Kasumi-1 (cell line): ENCODE data around the gene GALNT6.

Experiments used
- DNase-seq, 2 experiments: peaks; one replicate each; lab custom pipeline; 2025; lab: John Stamatoyannopoulos, UW

Gene GALNT6

DNA sequence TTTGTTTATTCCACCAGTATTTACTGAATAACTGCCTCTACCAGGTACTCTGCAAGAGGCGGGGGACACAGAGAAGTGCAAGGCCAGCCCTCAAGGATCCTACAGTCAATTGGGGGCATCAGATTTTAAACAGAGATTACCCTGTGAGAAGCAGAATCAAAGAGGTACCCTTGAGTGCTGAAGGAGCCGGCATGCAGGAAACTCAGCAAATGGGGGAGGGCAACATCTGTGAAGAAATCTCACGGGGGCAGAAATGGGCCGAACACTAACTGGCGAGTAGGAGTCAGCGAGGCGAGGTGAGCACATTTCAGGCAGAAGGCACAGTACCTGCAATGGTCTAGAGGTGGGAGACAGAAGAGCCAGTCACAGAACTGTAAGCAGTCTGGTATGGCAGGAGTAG lies 9.0 kb downstream of the GALNT6 start:
- DNase-seq = no peak

DNA sequence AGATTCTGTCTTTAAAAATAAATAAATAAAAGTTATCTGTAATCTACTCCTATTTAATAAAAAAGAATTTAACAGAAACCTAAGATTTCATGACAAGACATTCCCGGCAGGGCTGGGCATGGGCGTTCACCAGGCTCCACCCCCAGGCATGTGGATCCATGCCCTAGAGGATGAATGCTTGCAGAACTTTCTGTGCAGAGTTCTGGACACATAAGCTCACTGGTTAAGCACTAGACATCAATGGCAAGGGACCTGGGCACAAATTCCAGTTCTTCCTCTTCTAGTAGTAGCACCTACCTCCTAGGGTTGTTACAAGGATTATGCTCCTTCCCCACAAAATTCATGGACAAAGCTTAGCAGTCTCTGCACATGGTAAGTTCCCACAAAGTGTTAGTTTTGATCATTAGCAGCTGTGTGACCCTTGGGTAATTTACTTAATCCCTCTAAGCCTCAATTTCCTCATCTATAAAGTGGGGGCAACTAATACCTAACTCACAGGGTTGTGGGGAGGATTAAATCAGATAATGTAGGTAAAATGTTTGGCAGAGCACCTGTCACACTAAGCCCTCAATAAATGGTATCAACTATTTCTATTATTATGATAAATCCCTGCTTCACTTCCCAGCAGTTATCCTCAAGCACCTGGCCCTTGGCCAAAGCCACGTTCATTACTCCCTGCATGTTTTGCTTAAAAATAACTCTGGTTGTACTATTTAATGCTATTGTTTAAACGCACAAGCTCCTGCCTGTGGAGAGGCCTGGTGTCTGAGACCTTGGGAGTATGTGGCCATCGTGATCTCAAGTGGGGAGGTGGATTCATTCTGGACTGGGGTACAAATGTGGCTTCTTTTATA lies 9.8 kb downstream of the GALNT6 start:
- DNase-seq = no peak

DNA sequence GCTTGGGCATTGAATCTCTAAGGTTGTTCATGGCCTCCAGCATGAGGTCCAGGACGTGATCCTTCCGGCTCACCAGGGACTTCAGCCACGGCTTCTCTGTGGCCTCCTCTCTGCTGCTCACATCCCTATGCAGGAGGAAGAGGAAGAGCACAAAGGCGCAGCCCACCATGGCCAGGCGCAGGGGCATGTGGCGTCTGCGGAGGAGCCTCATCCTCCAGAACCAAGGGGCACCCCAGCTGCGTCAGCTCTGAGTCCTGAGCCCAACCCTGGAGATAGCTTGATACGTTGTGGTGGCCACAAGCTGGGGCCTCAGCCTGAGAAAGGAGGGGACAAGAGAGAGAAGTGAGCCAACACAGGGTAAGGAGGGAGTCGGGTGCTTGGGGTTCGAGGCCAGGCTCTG lies 11.6 kb downstream of the GALNT6 start:
- no peak for DNase-seq

DNA sequence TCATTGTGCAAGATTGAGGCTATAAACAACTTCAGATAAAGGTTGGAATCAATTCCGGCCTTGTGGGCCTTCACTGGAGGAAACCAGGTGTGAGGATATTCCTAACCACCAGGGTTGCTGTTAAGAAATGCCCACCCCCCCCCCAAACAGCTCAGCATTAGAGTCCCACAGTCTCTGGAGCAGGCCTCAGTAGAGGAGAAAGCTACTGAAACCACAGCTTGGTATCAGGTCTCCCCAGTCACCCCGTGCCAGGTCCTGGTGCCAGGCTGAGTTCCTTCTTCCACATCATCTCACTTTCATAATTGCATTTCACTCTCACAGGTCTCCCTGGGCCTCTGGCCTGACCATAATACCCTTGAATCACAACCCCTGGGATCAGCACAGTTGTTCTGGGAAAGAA lies 12.5 kb downstream of the GALNT6 start:
- DNase-seq = no peak

DNA sequence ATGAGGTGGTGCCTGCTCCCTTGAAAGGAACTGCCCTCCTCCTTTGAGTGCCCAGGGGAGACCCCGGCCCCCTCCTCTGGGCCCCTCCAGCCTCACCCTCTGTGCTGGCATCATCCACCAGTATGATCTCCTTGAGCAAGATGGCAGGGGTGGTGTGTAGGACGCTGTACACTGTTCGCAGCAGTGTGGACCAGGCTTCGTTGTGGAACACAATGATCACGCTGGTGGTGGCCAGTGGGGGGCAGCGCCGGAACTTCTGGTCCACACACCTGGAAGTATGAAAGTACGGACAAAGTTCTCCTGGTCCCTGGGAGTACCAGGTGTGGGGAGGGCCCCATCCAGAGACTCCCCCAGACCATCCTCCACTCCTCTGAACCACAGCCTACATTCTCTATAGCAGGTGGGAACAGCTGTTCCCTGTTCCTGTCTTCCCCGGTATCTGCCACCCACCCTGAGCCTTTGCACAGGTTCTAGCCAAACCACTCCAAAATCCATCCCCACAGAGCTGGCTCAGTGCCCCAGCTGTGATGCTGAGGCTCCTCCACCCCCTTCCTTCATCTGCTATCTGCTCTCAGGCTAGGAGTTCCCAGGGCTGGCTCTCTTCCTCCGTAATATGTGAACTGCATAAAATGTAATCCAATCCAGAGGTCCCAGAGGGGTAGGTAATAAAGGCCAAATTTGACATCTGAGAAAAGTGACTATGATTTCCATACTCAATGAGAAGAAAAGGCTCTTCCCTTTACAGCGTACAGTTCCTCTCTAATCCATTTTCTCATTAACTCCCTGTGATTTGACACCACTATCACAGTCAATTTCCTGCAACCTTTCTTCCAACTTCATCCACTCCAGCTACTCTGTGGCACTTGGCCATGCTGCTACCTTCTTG lies 13.9 kb downstream of the GALNT6 start:
- no peak for DNase-seq

DNA sequence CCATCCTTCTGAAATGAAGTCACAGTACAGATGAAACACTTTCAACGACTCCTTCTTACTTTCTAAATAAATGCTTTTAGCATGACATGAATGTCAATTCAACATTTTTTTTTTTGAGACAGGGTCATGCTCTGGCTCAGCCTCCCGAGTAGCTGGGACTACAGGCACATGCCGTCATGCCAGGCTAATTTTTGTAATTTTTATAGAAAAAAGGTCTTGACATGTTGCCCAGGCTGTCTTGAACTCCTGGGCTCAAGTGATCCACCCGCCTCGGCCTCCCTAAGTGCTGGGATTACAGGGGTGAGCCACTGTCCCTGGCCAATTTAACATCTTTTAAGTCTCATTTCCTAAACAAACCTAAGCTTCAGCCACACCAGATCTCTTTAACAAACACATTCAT lies 16.4 kb downstream of the GALNT6 start:
- DNase-seq = no peak

DNA sequence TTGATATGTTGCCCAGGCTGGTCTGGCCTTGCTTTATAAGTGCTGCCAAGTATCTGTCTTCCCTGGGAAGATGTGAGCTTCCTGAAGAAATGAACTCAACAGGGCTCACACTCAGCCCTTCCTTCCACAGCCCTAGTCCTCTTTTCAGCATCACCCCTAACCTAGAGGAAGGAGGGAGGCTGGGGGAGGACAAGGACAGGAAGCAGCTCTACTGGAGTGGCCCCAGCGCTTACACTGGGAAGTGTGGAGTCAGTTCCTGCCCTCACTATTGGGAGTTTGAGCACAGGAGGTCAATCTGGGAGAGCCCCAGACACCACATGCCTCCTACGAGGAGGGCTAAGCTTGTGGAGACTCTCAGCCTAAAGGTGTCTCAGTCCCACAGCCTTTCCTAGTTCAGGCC lies 16.8 kb downstream of the GALNT6 start:
- no peak for DNase-seq

DNA sequence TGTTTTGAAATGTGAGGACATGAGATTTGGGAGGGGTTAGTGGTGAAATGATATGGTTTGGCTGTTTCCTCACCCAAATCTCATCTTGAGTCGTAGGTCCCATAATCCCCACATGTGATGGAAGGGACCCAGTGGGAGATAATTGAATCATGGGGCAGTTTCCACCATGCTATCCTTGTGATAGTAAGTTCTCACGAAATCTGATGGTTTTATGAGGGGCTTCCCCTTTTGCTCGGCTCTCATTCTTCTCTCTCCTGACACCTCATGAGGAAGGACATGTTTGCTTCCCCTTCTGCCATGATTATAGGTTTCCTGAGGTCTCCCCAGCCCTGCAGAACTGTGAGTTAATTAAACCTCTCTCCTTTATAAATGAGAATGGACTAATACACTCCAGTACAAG lies 18.0 kb downstream of the GALNT6 start:
- no peak for DNase-seq

DNA sequence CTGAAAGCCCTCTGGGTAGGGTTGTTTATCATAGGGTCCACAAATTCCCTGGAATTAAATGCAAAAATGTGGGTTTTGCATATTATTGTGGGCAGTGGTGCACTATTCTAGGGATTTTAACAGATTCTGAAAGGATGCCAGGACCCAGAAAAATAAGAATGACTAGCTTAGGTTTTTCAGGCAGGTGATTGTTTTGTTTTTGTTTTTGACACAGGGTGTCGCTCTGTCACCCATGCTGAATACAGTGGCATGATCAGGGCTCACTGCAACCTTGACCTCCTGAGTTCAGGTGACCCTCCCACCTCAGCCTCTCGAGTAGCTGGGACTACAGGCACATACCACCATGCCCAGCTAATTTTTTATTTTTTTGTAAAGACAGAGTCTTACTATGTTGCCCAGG lies 19.2 kb downstream of the GALNT6 start:
- no peak for DNase-seq

DNA sequence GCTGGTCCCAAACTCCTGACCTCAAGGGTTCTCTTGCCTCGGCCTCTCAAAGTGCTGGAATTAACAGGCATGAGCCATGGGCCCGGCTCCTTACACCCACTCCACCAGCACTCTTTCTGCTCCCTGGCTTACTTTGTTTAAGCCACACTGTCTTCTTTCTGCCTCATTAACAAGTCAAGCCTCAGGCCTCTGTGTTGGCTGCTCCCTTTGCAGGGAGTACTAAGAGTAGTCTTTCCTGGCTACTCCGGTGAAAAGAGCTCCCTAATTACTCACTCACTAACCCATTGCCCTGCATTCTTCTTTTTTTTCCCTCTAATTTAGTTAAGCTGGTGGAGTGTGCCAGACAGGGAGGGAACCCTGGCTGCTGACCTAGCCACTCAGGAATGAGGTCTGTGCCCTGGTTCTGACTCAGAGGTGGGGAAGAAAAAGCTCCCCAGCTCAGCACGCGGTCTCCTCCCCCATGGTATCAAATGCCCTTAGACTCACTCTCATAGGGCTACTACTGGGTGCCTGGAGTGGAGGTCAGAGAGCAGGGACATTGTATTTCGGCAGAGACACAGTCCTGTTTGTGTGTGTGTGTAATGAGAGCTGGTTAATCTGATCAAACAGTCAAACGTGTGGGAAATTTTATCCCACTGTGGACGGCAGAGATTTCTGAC lies 19.8 kb downstream of the GALNT6 start:
- DNase-seq = no peak

DNA sequence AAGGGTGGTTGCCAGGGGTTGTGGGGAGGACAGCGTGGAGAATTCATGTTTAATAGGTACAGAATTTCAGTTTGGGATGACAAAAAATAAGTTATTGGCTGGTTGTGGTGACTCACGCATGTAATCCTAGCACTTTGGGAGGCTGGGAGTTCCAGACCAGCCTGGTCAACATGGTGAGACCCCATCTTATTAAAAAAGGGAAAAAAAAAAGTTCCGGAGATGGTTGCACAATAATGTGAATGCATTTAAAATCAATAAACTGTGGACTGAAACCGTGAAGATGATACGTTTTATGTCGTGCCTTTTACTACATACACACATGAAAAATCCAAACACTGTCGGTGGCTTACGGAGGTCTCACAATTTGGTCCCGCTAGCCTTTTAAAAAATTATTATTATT lies 20.5 kb downstream of the GALNT6 start:
- DNase-seq = no peak

DNA sequence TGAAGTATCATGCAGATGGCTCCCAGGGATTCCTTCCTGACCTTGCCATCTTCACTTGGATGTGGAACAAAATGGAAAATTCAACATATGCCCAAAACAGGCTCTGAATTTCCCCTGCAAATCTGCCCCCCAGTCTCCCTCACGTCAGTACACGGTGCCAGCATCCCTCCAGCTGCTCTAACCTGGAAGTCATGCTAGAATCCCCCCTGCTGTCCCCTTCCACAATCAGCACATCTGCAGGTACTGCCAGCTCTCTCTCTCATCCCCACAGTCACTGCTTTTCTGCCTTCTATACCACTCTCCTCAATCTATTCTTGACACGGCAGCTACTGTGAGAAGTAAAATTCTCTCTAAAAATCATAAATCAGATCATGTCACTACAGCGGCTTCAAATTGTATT lies 21.6 kb downstream of the GALNT6 start:
- no peak for DNase-seq

DNA sequence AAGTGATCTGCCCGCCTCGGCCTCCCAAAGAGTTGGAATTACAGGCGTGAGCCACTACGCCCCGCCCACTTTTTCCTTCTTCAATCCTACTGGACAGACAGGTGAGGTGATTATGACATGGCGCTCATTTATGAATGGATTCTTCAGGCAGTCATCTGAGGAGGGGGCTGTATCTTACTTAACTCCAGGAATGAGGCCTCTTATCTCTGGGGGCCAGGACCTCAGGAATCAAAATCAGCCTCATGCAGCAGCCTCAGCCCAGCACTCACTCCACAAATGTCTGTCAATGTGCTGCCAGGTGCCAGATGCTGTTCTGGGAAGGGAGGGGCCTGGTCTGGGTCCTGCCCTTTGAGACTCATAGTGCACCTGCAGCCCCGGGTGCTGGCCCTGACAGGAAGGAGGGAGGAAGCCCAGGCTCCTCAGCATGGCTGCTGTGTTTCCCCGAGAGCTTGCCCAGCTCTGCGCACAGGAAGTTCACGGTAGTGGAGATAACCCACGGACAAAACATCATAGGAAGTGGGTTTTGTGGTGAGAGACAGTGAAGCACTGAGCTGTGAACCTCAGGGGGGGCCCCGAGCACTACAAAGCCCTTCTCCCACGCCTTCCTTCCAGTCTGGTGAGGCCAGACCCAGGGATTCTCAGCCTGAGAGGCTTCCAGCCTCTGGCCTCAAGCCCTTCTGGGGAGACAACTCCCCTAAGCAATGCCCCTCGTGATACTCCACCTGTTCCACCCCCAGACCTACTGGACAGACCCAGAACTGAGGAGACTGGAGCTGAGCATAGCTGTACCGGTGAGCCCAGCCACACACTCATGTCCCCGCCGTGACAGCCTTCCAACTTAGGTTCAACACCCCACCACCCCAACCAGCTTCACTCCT lies 22.3 kb downstream of the GALNT6 start:
- peak; percentile 96 to 97 for DNase-seq

DNA sequence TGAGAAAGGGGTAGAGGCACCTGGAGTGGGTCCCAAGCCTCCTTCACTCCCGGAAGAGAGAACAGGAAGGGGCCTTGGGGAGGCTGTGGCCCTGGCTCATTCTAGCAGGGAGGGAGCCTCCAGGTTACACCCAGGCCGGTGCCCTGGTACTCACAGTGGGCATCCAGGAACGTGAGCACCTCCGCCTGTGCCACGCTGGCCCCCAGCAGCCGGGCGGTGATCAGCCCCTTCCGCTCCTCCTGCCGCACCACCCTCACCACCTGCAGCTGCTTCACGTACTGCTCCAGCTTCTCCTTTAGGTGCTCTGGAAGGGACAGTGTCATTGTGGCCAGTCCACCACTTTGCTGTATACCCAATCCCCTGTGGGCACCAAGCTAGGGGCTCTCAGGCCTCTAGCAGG lies 25.9 kb downstream of the GALNT6 start:
- no peak for DNase-seq

DNA sequence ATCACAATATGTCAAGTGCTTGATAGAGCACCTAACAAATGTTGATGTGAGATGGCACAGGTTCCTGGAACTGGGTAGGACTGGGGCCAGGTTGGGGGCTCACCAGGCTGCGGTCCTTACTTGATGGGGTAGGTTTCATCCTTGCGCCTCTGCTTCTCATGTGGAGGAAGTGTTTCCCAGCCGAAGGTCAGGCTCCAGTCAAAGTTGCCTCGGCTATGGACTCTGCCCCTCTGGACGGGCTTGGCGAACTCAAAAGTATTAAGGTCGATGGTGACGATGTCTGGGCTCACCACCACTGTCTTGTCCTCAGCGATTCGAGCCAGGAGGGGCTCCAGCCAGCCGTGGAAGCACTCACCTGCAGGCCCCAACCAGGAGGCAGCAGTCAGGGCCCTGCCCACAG lies 27.2 kb downstream of the GALNT6 start:
- DNase-seq = no peak

DNA sequence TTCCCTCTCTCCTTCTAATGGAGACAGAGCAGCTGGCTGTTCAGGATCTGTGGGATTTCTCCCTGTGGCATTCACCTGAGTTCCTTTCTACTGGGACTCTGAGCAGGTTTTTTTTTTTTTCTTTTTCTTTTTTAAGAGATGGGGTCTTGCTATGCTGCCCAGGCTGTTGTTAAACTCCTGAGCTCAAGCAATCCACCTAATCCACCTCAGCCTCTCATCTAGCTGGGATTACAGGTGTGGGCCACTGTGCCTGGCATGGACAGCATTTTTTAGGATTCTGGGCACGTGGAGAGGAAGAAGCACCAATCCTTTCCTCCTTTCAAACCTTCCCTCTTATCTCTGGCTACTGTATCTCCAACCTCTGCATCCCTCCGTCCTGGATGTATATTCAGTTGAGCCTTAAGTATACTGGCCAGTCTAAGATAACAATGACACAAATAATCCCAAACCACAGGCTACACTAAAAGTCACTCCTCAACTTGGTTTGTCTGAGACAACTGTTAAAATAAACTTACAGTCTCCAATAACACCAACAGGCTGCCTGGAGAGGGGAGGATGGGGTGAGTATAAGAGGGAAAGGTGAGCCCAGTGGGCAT lies 28.4 kb downstream of the GALNT6 start:
- no peak for DNase-seq

DNA sequence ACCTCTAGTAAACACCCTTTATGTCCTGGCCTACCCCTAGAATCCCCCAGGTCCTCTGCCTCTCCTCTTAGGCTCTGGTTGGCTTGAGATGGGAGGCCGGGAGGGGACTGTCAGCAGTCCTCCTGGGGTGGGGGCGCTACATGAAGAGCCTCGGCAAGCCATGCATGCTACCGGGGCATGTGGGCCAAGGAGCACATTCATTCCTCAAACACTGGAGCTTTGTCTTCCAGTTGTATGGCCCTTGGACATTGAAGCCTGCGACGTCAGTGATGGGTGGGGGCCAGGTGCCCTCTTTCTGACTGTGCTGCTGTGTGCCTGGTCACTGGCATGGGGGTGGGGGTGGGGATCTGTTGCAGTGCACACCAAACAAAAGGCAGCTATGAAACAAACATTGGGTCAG lies 28.9 kb downstream of the GALNT6 start:
- no peak for DNase-seq

DNA sequence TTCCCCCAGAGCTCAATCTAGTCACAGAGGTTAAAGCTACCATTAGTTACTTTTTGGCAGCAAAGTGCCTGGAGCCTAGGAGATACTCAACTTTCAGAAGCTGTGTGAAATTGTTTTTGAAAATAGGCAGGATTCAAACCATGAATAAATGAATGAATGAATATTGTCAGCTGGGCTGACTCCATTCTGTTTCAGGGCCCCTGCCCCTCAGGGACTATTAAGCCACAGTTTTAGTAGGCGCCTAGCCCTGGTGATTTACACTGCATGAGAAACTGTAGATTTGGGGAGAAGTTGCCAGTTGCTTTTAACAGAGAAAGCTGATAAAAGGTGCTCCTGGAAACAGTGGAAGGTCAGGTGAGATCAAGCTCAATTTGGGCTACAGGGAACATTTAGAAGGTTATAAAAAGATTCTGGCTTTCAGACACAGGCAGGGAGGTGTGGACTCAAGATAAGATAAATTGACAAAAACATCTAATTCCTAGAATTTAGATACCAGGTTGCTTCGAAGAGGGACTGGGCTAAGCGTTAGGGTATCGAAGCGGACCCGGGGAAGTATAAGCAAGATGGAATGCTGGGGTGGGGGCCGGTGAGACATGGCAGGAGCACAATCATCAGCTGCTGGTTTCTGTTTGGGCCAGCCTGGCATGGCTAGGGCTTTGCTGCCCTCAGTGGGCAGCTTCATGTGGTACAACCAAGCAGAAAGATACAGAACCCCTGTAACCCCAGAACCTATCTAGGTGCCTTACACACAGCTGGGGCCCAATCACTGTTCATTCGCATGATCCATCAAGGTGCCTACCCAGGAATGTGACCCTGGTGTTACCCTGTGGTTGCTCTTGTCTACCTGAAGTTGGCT lies 29.8 kb downstream of the GALNT6 start:
- DNase-seq = no peak

DNA sequence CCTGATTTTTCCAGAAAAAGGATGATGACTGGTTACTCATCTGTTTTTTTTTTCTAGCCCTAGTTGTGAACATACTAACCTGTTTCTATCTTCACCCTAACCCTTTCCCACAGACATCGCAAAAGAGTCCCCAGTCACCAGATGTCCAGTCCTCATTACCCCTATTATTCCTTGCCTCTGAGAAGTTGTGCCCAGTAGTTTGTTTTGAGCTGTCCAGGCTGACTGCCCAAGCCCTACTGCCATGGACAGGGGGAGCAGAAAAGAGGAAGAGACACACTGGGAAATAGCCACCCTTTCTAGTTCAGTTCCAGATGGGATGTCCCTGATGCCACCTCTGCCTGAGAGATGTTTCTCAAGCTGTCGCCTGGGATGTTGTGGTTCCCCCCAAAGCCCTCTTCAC lies 30.9 kb downstream of the GALNT6 start:
- DNase-seq = no peak

DNA sequence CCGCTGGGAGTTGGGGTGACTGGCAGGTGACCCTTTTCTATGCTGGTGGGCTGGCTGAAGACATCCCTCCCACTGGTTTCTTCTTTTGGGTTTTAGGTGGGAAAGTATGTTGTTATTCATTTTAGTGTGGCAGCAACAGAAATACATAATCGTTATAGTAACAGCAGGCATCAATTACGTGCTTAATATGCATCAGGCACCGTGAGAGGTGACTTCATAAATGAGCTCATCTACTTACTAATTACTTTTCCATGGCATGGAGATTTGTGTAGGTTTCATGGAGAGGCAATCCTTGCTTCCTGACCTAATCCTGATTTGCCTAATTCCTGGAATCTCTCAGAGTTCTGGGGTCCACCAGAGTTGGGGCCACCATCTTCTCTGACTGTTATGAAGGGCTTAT lies 31.4 kb downstream of the GALNT6 start:
- no peak for DNase-seq
